ENCODE data around the gene MRTFA.

GRCh38 chr22:40480996-40481395, 155.5 kb downstream of the MRTFA start:
- TF ChIP-seq POLR2A (IDR thresholded peaks at IDR 0.05), result no peak
- TF ChIP-seq CTCF (IDR thresholded peaks at IDR 0.05), result no peak

Measured in esophagus squamous epithelium (tissue), 4 donors.